ENCODE measurements around the gene SOX5.
"Not testable (repeated sequence)": the region's sequence is repeated elsewhere in the genome, so short reads cannot be mapped to it uniquely, and the experiment has no call there.

Gene SOX5

DNA sequence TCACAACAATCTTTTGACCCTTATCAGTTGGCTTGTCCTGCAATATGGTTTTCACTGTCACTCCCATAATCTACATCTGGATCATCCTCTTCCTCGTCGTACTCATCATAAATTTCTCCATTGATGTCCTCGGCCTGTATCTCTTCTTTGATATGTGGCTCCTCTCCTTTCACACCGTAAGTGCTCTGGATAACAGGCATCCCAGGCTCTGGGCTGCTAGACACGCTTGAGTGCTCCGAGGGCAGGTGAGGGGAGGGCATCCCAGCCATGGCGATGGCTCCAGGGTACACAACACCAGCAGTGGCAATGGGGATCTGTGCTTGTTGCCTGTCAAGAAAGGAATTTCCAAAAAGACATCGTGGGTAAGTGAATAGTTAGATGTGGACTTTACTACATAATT is 415.3 kb downstream of the SOX5 start:
- no peak for DNase-seq

DNA sequence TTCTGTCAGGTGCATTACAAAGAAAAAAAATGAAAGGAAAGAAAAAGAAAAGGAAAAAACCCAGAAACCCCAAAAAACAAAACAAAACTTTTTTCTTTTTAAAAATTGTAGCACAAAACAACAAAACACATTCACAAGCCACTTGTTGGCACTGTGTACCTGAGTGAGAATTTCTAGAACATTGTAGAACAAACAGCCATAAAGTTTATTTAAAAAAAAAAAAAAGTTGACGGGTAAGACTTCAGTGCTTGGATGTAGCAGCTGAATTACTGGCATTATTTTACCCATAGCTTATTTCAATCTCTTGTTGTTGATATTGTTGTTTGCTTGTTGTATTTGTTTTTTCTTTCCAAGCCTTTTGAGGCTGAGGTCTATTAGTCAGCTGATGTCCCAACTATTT is 415.8 kb downstream of the SOX5 start:
- no peak for DNase-seq

DNA sequence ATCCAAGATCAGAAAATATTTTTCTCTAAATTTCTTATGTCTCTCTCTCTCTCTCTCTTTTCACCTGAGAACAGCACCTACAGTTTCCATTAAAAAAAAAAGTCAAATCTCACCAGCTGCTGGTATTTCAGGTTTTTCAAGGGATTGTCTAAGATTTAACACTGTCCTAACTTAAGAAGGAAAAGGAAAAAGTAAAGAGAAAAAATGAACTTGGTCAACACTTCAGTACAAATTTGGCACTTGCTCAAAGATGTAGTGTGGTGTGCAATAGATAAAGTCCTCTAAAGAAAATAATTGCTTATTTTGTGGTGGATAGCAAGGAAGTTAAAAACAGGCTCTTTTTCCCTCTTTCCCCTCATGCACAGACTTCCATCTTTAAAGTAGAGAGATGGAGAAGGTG is 416.2 kb downstream of the SOX5 start:
- DNase-seq: no peak

DNA sequence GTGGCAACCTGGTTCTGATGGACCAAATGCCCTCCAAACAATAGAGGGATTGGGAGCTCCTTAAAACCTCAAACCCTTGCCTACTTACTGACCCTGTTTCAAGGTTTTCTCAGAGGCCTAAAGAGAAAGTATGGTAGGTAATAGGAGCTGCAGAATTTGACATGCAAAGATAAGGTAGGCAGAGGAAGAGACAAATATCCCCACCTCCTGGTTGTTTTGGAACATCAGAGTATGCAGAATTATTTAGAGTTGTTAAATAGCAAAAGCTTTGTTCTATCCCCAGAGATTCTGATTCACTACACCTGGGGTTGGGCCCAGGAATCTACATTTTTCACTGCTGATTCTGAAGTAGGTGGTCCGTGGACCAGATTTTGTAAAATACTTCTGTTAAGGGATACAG is 421.2 kb downstream of the SOX5 start:
- no peak for DNase-seq

GRCh38 chr12:23525450-23526072 is 423.9 kb downstream of the SOX5 start:
- DNase-seq: no peak

DNA sequence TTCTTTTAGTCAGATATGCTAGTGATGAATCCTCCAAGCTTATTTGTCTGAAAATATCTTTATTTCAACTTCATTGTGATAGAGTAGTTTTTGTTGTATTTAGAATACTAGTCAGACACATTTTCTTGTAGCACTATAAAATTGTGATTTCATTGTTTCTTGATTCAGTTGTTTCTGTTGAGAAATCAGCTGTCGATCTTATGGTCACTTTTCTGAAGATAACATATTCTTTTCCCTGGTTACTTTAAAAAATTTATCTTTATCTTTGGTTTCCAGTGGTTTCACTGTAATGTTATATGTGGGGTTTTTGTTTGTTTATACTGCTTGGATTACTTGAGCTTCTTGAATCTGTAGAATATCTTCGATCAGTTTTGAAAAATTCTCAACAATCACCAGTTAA is 426.1 kb downstream of the SOX5 start:
- no peak for DNase-seq

- not testable (repeated sequence) for DNase-seq
These were observed 430.0 kb downstream of the SOX5 start for GRCh38 chr12:23519444-23519843.

GRCh38 chr12:23515785-23516184 is 433.7 kb downstream of the SOX5 start:
- not testable (repeated sequence) for DNase-seq

DNA sequence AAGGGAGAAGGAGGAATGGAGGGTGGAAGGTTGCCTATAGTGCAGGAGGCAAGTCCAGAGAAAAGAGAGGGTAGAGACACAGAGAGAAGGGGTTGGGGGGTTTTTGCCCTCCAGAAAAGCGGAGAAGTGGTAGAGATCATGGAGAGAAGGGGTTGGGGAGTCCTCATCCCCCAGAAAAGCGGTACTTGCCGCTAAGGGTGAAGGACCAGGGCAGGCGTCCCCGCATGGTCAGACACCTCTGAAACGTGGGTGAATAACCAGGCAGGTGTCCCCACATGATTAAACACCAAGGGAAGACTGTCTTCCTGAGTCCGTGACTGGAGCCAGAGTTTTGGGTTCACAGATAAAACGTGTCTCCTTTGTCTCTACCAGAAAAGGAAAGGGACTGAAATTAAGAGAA is 439.0 kb downstream of the SOX5 start:
- DNase-seq: no peak

GRCh38 chr12:23509832-23510231 is 439.6 kb downstream of the SOX5 start:
- DNase-seq: not testable (repeated sequence)

- not testable (repeated sequence) for DNase-seq
These were observed 441.7 kb downstream of the SOX5 start for GRCh38 chr12:23507785-23508184.

- DNase-seq: not testable (repeated sequence)
These were observed 443.7 kb downstream of the SOX5 start for GRCh38 chr12:23505736-23506135.

DNA sequence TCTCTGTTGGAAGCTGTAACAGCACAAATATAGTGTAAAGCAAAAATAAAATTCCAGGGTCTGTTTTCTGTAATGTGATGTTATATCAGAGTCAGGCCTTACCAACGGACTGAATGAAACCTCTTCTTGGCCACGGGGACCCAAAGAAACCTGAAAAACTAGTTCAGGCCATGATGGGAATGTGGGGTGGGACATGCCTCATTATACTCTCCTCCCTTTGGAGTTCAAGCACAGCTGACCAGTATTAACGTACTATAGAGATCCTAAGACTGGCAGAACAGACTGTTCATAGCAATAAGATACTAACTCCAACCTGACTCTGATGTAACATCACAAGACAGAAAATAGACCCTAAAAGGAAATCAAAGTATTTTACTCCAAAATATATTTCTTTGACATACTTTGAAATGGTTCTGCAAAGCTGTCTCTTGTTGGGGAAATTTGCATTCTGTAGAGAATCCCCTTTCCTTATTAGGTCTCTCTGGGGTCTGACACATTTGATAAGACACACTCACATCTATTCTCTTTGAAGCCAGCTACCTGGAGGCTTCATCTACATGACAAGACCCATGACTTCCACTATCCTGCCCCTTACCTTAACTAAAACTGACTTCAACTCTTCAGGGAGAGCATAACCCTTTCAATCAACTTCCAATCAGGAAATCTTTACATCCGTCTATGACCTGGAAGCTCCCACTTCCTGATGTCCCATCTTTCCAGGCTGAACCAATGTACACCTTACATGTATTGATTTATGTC is 444.6 kb downstream of the SOX5 start:
- DNase-seq: no peak

GRCh38 chr12:23504043-23504442 is 445.4 kb downstream of the SOX5 start:
- DNase-seq: no peak

DNA sequence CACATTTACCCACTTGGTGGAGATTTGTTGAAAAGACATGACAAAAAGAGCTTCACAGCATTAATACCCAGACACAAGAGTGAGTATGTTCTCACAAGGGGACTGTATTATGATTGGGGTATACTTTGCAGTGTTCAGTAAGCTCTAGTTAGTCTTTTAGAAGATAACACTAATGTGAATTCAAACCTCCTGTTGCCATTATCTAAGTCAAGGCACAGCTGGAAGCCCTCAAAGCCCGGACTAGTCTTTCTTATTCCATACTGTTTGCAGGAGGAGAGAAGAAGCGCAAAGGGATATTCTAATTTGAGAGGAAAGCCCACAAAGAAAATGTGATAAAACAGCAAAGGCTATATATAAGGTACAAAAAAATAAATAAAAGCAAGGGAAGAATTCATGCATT is 445.9 kb downstream of the SOX5 start:
- DNase-seq: no peak

- no peak for DNase-seq
These were observed 447.2 kb downstream of the SOX5 start for GRCh38 chr12:23502259-23502658.

GRCh38 chr12:23495472-23495871 is 454.0 kb downstream of the SOX5 start:
- DNase-seq: no peak

- DNase-seq: no peak
These were observed 455.8 kb downstream of the SOX5 start for GRCh38 chr12:23493672-23494071.

GRCh38 chr12:23491029-23491428 is 458.4 kb downstream of the SOX5 start:
- not testable (repeated sequence) for DNase-seq

DNA sequence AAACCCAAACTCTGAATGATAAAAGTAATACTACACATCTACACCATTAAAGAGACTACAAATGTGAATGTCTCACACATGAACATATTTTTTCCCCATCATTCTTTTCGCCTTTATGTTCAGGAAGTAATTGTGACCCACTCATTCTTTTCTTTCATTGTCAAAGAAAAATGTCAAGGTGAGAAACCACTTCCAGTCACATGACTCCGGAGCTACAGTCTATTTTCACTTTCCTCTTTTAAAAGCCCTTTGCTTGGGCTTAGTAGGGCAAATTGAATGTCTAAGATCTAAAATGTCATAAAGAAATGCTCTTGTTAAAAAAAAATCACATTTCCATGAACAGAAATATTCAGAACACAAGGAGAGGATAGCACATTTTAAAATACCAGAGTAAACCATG is 461.3 kb downstream of the SOX5 start:
- no peak for DNase-seq

- DNase-seq: no peak
These were observed 465.2 kb downstream of the SOX5 start for GRCh38 chr12:23484238-23484637.

DNA sequence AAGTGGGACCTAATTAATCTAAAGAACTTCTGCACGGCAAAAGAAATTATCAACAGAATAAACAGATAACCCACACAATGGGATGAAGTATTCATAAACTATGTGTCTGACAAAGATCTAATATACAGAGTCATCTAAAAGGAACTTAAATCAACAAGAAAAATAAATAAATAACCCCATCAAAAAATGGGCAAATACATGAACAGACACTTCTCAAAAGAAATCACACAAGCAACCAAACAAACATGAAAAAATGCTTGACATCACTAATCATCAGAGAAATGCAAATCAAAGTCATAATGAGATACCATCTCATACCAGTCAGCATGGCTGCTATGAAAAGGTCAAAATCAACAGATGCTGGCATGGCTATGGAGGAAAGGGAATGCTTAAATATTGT is 466.9 kb downstream of the SOX5 start:
- DNase-seq: no peak
